ENCODE results near the gene CAB39.

Gene CAB39

GRCh38 chr2:230823264-230823964 lies 110.8 kb downstream of the CAB39 start:
- DNase-seq: no peak

- DNase-seq: peak; percentile 75
Observed at GRCh38 chr2:230824406-230824978, 111.8 kb downstream of the CAB39 start.

GRCh38 chr2:230825354-230825753 lies 112.7 kb downstream of the CAB39 start:
- no peak for DNase-seq

GRCh38 chr2:230827774-230828271 lies 115.2 kb downstream of the CAB39 start:
- DNase-seq: no peak

- DNase-seq: no peak
Observed at GRCh38 chr2:230828272-230828961, 115.8 kb downstream of the CAB39 start.

GRCh38 chr2:230829293-230829692 lies 116.7 kb downstream of the CAB39 start:
- no peak for DNase-seq

GRCh38 chr2:230829959-230830358 lies 117.3 kb downstream of the CAB39 start:
- no peak for DNase-seq

GRCh38 chr2:230830428-230830827 lies 117.8 kb downstream of the CAB39 start:
- no peak for DNase-seq

- no peak for DNase-seq
Observed at GRCh38 chr2:230840301-230840700, 127.7 kb downstream of the CAB39 start.

- no peak for DNase-seq
Observed at GRCh38 chr2:230842473-230842872, 129.8 kb downstream of the CAB39 start.

GRCh38 chr2:230843132-230843531 lies 130.5 kb downstream of the CAB39 start:
- DNase-seq: no peak

GRCh38 chr2:230846360-230846759 lies 133.7 kb downstream of the CAB39 start:
- no peak for DNase-seq

GRCh38 chr2:230847883-230848388 lies 135.3 kb downstream of the CAB39 start:
- peak; percentile 96 for DNase-seq

GRCh38 chr2:230849633-230850357 lies 137.2 kb downstream of the CAB39 start:
- peak; percentile 92 for DNase-seq

GRCh38 chr2:230850358-230850658 lies 137.7 kb downstream of the CAB39 start:
- no peak for DNase-seq

GRCh38 chr2:230852113-230852512 lies 139.5 kb downstream of the CAB39 start:
- DNase-seq: no peak

- DNase-seq: no peak
Observed at GRCh38 chr2:230861552-230862255, 149.1 kb downstream of the CAB39 start.

- no peak for DNase-seq
Observed at GRCh38 chr2:230862292-230862691, 149.7 kb downstream of the CAB39 start.

- no peak for DNase-seq
Observed at GRCh38 chr2:230863031-230863430, 150.4 kb downstream of the CAB39 start.

- DNase-seq: no peak
Observed at GRCh38 chr2:230863442-230864121, 150.9 kb downstream of the CAB39 start.

GRCh38 chr2:230864122-230864604 lies 151.5 kb downstream of the CAB39 start:
- DNase-seq: no peak
